ENCODE data around the gene DPH6. TPM values are rescaled to one million over a fixed set of nuclear protein-coding genes. Genes with fewer than 3 reads are reported as not detected.

The DPH6 gene
- total RNA-seq, 2 donors from 2014 or later: 14.8 to 15.3 TPM

DNA sequence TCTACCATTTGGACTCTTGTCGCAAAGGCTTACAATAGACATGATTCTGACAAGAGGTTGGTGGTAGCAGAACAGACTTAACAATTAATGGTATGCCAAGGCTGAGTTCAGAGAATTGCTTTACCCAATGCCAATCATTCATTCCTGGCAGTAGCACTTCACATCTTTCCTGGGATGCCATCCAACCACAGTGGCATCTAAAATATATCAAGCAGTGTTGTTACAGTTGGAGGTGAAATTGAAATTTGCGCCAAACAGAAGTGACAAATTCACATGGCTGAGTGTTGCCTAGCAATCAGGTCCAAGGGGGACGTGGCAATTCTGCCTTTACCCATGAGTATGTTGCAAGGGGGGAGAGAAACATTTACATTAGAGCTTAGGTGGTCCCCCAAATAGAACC is 21.0 kb upstream of the DPH6 start:
- TF ChIP-seq, protein P1, sequence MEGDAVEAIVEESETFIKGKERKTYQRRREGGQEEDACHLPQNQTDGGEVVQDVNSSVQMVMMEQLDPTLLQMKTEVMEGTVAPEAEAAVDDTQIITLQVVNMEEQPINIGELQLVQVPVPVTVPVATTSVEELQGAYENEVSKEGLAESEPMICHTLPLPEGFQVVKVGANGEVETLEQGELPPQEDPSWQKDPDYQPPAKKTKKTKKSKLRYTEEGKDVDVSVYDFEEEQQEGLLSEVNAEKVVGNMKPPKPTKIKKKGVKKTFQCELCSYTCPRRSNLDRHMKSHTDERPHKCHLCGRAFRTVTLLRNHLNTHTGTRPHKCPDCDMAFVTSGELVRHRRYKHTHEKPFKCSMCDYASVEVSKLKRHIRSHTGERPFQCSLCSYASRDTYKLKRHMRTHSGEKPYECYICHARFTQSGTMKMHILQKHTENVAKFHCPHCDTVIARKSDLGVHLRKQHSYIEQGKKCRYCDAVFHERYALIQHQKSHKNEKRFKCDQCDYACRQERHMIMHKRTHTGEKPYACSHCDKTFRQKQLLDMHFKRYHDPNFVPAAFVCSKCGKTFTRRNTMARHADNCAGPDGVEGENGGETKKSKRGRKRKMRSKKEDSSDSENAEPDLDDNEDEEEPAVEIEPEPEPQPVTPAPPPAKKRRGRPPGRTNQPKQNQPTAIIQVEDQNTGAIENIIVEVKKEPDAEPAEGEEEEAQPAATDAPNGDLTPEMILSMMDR (IDR thresholded peaks at IDR 0.05): no peak
- H3K27me3 ChIP-seq: no peaks in the 10 kb centered on the region
- no peak overlapping the region for H3K27ac ChIP-seq
- no peak overlapping the region for H3K9ac ChIP-seq (ENCODE audit: low read depth in 2 of 2, low read length in 2 of 2)
- DNase-seq: no peak
- no peaks in the 10 kb centered on the region for H3K36me3 ChIP-seq
- H3K9me3 ChIP-seq: no peaks in the 10 kb centered on the region
- intact Hi-C loops (cut with DNase I): no loop called here
- H3K4me3 ChIP-seq: no peak overlapping the region
- no peaks in the 10 kb centered on the region for H3K4me1 ChIP-seq

DNA sequence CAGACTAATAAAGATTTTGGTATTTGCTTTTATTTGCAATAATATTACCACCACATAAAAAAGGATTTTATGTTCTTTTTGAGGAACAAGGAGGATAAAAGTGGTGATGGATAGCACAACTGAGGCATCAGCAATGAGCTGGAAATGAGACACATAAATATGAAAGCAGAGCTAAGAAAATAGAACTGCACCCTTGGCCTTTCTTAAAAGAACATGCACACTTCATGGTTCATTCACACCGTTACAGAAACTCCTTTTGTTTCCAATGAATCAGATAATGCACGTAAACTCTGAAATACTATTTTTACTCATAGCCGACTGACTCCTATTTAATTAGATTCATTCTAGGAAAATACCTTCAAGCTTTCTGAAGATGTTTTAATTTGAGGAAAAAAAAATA is 19.9 kb upstream of the DPH6 start:
- no peak for DNase-seq
- no peaks in the 10 kb centered on the region for H3K36me3 ChIP-seq
- H3K27ac ChIP-seq: no peak overlapping the region
- TF ChIP-seq, protein P1 (IDR thresholded peaks at IDR 0.05): no peak
- H3K4me3 ChIP-seq: no peak overlapping the region
- H3K9ac ChIP-seq (ENCODE audit: low read depth in 2 of 2, low read length in 2 of 2): no peak overlapping the region
- H3K9me3 ChIP-seq: no peaks in the 10 kb centered on the region
- no peaks in the 10 kb centered on the region for H3K27me3 ChIP-seq
- H3K4me1 ChIP-seq: no peaks in the 10 kb centered on the region
- intact Hi-C loops (cut with DNase I): no loop called here

GRCh38 chr15:35562641-35563040 is 16.7 kb upstream of the DPH6 start:
- H3K4me3 ChIP-seq: no peak overlapping the region
- no peaks in the 10 kb centered on the region for H3K4me1 ChIP-seq
- H3K9me3 ChIP-seq: no peaks in the 10 kb centered on the region
- intact Hi-C loops (cut with DNase I): no loop called here
- no peak for DNase-seq
- no peak overlapping the region for H3K27ac ChIP-seq
- no peaks in the 10 kb centered on the region for H3K27me3 ChIP-seq
- TF ChIP-seq, protein P1 (IDR thresholded peaks at IDR 0.05): no peak
- no peak overlapping the region for H3K9ac ChIP-seq (ENCODE audit: low read depth in 2 of 2, low read length in 2 of 2)
- H3K36me3 ChIP-seq: no peaks in the 10 kb centered on the region

GRCh38 chr15:35561308-35561707 is 15.3 kb upstream of the DPH6 start:
- no peaks in the 10 kb centered on the region for H3K9me3 ChIP-seq
- intact Hi-C loops (cut with DNase I): no loop called here
- H3K36me3 ChIP-seq: no peaks in the 10 kb centered on the region
- H3K4me3 ChIP-seq: no peak overlapping the region
- no peak overlapping the region for H3K9ac ChIP-seq (ENCODE audit: low read depth in 2 of 2, low read length in 2 of 2)
- no peaks in the 10 kb centered on the region for H3K27me3 ChIP-seq
- TF ChIP-seq, protein P1 (IDR thresholded peaks at IDR 0.05): no peak
- H3K27ac ChIP-seq: no peak overlapping the region
- no peaks in the 10 kb centered on the region for H3K4me1 ChIP-seq
- DNase-seq: no peak

DNA sequence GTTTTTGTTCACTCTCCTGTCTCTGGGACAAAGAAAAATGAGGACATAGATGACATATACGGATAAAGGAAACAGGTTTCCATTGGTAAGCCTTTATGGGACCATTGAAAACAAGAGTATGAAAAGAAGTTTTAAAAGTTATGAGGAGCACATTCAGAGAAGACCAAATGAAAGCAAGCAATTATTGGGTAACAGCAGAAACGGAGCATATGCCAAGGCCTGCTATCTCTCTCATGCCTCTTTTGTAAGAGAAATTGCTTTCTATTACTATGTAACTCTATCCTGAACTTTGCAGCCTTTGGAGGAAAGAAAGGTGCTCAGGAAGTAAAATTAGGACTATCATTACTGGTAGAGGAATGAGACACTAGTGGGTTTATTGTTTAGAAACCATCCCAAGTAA is 14.9 kb upstream of the DPH6 start:
- no peaks in the 10 kb centered on the region for H3K36me3 ChIP-seq
- no peak overlapping the region for H3K27ac ChIP-seq
- intact Hi-C loops (cut with DNase I): no loop called here
- H3K4me3 ChIP-seq: no peak overlapping the region
- H3K27me3 ChIP-seq: no peaks in the 10 kb centered on the region
- TF ChIP-seq, protein P1 (IDR thresholded peaks at IDR 0.05): no peak
- H3K9ac ChIP-seq (ENCODE audit: low read depth in 2 of 2, low read length in 2 of 2): no peak overlapping the region
- no peaks in the 10 kb centered on the region for H3K4me1 ChIP-seq
- H3K9me3 ChIP-seq: no peaks in the 10 kb centered on the region
- DNase-seq: no peak

DNA sequence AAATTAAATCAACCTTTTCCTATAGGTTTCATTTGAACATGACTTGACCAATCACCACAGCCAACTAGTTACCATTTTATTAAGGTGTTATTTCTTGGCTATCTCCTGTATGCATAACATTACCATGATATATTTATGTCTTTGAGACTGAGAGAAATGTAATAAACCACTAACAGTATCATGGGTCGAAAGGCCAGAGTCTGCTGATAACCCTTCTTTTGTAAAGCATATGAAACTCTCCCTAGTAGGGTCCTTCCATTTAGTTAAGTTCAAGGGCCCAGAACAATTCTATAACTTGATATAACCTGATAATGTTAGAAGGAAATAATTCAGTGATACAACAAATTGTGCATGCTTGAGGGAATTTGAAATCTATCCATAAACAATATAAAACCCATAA is 14.3 kb upstream of the DPH6 start:
- H3K27ac ChIP-seq: no peak overlapping the region
- no peaks in the 10 kb centered on the region for H3K27me3 ChIP-seq
- intact Hi-C loops (cut with DNase I): no loop called here
- TF ChIP-seq, protein P1 (IDR thresholded peaks at IDR 0.05): no peak
- no peak overlapping the region for H3K4me3 ChIP-seq
- no peaks in the 10 kb centered on the region for H3K36me3 ChIP-seq
- no peak overlapping the region for H3K9ac ChIP-seq (ENCODE audit: low read depth in 2 of 2, low read length in 2 of 2)
- H3K9me3 ChIP-seq: no peaks in the 10 kb centered on the region
- DNase-seq: no peak
- H3K4me1 ChIP-seq: no peaks in the 10 kb centered on the region
